PC-3 (cell line): ENCODE measurements around the gene PGM2L1. TPM values are rescaled to one million over a fixed set of nuclear protein-coding genes. Genes with fewer than 3 reads are reported as not detected.
A peak's percentile ranks its signal among the peaks of the same experiment; 100 is the strongest.

Source experiments
- ATAC-seq: fragments of 200-7000 bp; cut with Tn5 transposase; 2 replicates; pipeline ENCODE4 v1.9.1; 2020; ENCODE audit warnings: mild to moderate bottlenecking, moderate library complexity
- BruUV-seq: library from RNA; stranded (reverse); fragments of 400-500 nt; replicated peaks from 2 replicates; lab custom pipeline; 2021; lab: Mats Ljungman, UMichigan
- CTCF ChIA-PET: fragments of 300-600 bp; sonication (Branson Sonifier 250); formaldehyde crosslinking; loops from one replicate; lab custom pipeline; 2022; ENCODE audit warnings: antibody characterized with exemption; lab: Charles Lee
- POLR2A ChIA-PET: fragments of 300-600 bp; sonication (Branson Sonifier 250); formaldehyde crosslinking; loops from one replicate; lab custom pipeline; 2022; ENCODE audit warnings: antibody characterized with exemption; ENCODE audit not compliant: unreplicated experiment; lab: Charles Lee
- DNase-seq: peaks from one replicate; pipeline ENCODE4 v3.0.0-alpha.2; 2015
- H2AFZ ChIP-seq: fragments of 300-600 bp; sonication (generic); 2 replicates; pipeline ENCODE4 v1.6.0; 2016; ENCODE audit warnings: antibody characterized with exemption, low read length
- H3F3A ChIP-seq: fragments of 300-600 bp; sonication (generic); one replicate; pipeline ENCODE4 v1.6.0; 2017; ENCODE audit warnings: antibody characterized with exemption, low read length, control low read depth, mild to moderate bottlenecking; ENCODE audit not compliant: unreplicated experiment
- H3K27ac ChIP-seq: fragments of 300-600 bp; sonication (generic); 2 replicates; pipeline ENCODE4 v1.5.1; 2016; ENCODE audit warnings: mild to moderate bottlenecking, low read length
- H3K27me3 ChIP-seq: fragments of 300-600 bp; sonication (generic); 2 replicates; pipeline ENCODE4 v1.6.1; 2016; ENCODE audit warnings: low read length, mixed read lengths
- H3K36me3 ChIP-seq: fragments of 300-600 bp; sonication (generic); 2 replicates; pipeline ENCODE4 v1.6.1; 2016; ENCODE audit warnings: low read depth, mixed run types, low read length, mixed read lengths
- H3K4me1 ChIP-seq: fragments of 300-600 bp; sonication (generic); 2 replicates; pipeline ENCODE4 v1.5.1; 2016; ENCODE audit warnings: low read length; ENCODE audit not compliant: insufficient read depth
- H3K4me2 ChIP-seq: fragments of 300-600 bp; sonication (generic); 2 replicates; pipeline ENCODE4 v1.6.0; 2016; ENCODE audit warnings: low read length
- H3K4me3 ChIP-seq: fragments of 300-600 bp; sonication (generic); 2 replicates; pipeline ENCODE4 v1.5.1; 2016; ENCODE audit warnings: mild to moderate bottlenecking, low read length, mixed read lengths
- H3K79me2 ChIP-seq: fragments of 300-600 bp; sonication (generic); 2 replicates; pipeline ENCODE4 v1.6.1; 2017; ENCODE audit warnings: low read length, mixed read lengths
- H3K9ac ChIP-seq: fragments of 300-600 bp; sonication (generic); 2 replicates; pipeline ENCODE4 v1.6.0; 2016; ENCODE audit warnings: mild to moderate bottlenecking, low read length
- H3K9me2 ChIP-seq: fragments of 300-600 bp; sonication (generic); replicated peaks from 2 replicates; pipeline ENCODE4 v1.6.1; 2016; ENCODE audit warnings: mixed run types, low read length, mixed read lengths
- H3K9me3 ChIP-seq: fragments of 300-600 bp; sonication (generic); 2 replicates; pipeline ENCODE4 v1.6.1; 2016; ENCODE audit warnings: low read length, mixed read lengths
- H4K20me1 ChIP-seq: fragments of 300-600 bp; sonication (generic); 2 replicates; pipeline ENCODE4 v1.6.1; 2016; ENCODE audit warnings: low read length, mixed read lengths
- CTCF ChIP-seq: fragments of 300-600 bp; sonication (generic); conservative IDR thresholded peaks from 2 replicates; pipeline ENCODE4 v1.5.1; 2017; ENCODE audit warnings: antibody characterized with exemption, low read depth, mild to moderate bottlenecking, low read length
- EZH2 ChIP-seq: fragments of 300-600 bp; sonication (generic); IDR thresholded peaks from one replicate; pipeline ENCODE4 v1.6.1; 2017; ENCODE audit warnings: antibody characterized with exemption, mild to moderate bottlenecking, low read length; ENCODE audit not compliant: unreplicated experiment
- EZH2phosphoT487 ChIP-seq: fragments of 300-600 bp; sonication (generic); IDR thresholded peaks from 2 replicates; pipeline ENCODE4 v1.6.1; 2018; ENCODE audit warnings: mild to moderate bottlenecking, antibody characterized with exemption, low read length, borderline replicate concordance
- intact Hi-C: fragments of 100-400 bp; cut with micrococcal nuclease; formaldehyde crosslinking; loops from 2 replicates; pipeline ENCODE4 v1.9.0; 2023
- total RNA-seq: library from RNA; depleted of rRNA; stranded (reverse); fragments of >200 nt; gene quantifications from 2 replicates; pipeline ENCODE4 v1.2.3, GENCODE V29; 2014

Gene PGM2L1
- total RNA-seq, 1 experiment from 2014 or later = 1.9 TPM

GRCh38 chr11:74384641-74385040, 13.6 kb downstream of the PGM2L1 start:
- Histone ChIP-seq H4K20me1 (no peaks in the 10 kb centered on the region), H3K27me3 (no peaks in the 10 kb centered on the region), H2AFZ (no peak overlapping the region), H3K4me3 (no peak overlapping the region), H3F3A (no peaks in the 10 kb centered on the region), H3K4me1 (peaks cover 10% of the 10 kb centered on the region), H3K79me2 (no peaks in the 10 kb centered on the region), H3K9me2 (no peaks in the 10 kb centered on the region), H3K27ac (no peak overlapping the region), H3K36me3 (no peaks in the 10 kb centered on the region), H3K4me2 (no peak overlapping the region), H3K9me3 (no peaks in the 10 kb centered on the region), H3K9ac (no peak overlapping the region)
- no TSS peak for BruUV-seq
- POLR2A ChIA-PET = no interaction called here
- CTCF ChIA-PET = no interaction called here
- DNase-seq (no peak), ATAC-seq (no peak)
- TF ChIP-seq EZH2 (no peak), CTCF (no peak), EZH2phosphoT487 (no peak)
- intact Hi-C loops = no loop called here

- Histone ChIP-seq H3F3A (no peaks in the 10 kb centered on the region), H2AFZ (no peak overlapping the region), H4K20me1 (no peaks in the 10 kb centered on the region), H3K4me3 (no peak overlapping the region), H3K36me3 (no peaks in the 10 kb centered on the region), H3K9ac (no peak overlapping the region), H3K27me3 (no peaks in the 10 kb centered on the region), H3K4me2 (no peak overlapping the region), H3K9me2 (no peaks in the 10 kb centered on the region), H3K9me3 (no peaks in the 10 kb centered on the region), H3K4me1 (peaks cover 5% of the 10 kb centered on the region; the same call in 1 of the 2 replicates), H3K79me2 (no peaks in the 10 kb centered on the region), H3K27ac (no peak overlapping the region)
- intact Hi-C loops = no loop called here
- no TSS peak for BruUV-seq
- peak; percentile 73 for DNase-seq
- ChIA-PET POLR2A (interaction anchor here (0.7 kb wide), 1 partner anchor 34 kb away, joined by 3 read pairs; no protein-coding TSS in a partner anchor), CTCF (no interaction called here)
- ATAC-seq = peak; percentile 35; the same call in 1 of the 2 replicates
- TF ChIP-seq CTCF (no peak), EZH2phosphoT487 (no peak), EZH2 (no peak)
These were observed 17.3 kb downstream of the PGM2L1 start for GRCh38 chr11:74380746-74381439.

- Histone ChIP-seq H3F3A (no peaks in the 10 kb centered on the region), H2AFZ (no peak overlapping the region), H3K9ac (no peak overlapping the region), H3K4me3 (no peak overlapping the region), H4K20me1 (no peaks in the 10 kb centered on the region), H3K36me3 (no peaks in the 10 kb centered on the region), H3K27ac (no peak overlapping the region), H3K9me3 (no peaks in the 10 kb centered on the region), H3K79me2 (no peaks in the 10 kb centered on the region), H3K9me2 (no peaks in the 10 kb centered on the region), H3K4me1 (peaks cover 14% of the 10 kb centered on the region), H3K4me2 (no peak overlapping the region), H3K27me3 (no peaks in the 10 kb centered on the region)
- no TSS peak for BruUV-seq
- TF ChIP-seq EZH2 = no peak
- no peak for TF ChIP-seq EZH2phosphoT487
- TF ChIP-seq CTCF = no peak
- ChIA-PET POLR2A (no interaction called here), CTCF (no interaction called here)
- ATAC-seq = no peak
- no peak for DNase-seq
- intact Hi-C loops = no loop called here
These were observed 20.5 kb downstream of the PGM2L1 start for GRCh38 chr11:74377689-74378088.
